HG03342 (cell line): Measurements from ENCODE around the gene LRP11.
"Not testable (repeated sequence)": the region's sequence is repeated elsewhere in the genome, so short reads cannot be mapped to it uniquely, and the experiment has no call there.

Experiments
- ATAC-seq: cut with Tn5 transposase; IDR thresholded peaks from one replicate; pipeline ENCODE4 v1.9.1; 2021; ENCODE audit warnings: mild to moderate bottlenecking, moderate library complexity; ENCODE audit not compliant: unreplicated experiment

The LRP11 gene

GRCh38 chr6:149871182-149871581 is 7.0 kb upstream of the LRP11 start:
- no peak for ATAC-seq

GRCh38 chr6:149869275-149869892 is 5.2 kb upstream of the LRP11 start:
- ATAC-seq = no peak

- no peak for ATAC-seq
These were observed 3.9 kb upstream of the LRP11 start for GRCh38 chr6:149867876-149868640.

- ATAC-seq = no peak
These were observed 698 bp upstream of the LRP11 start for GRCh38 chr6:149864578-149865535.

GRCh38 chr6:149862922-149863697 is 1.0 kb downstream of the LRP11 start:
- ATAC-seq = peak; percentile 25

- ATAC-seq = not testable (repeated sequence)
These were observed 1.8 kb downstream of the LRP11 start for GRCh38 chr6:149862424-149862738.

- ATAC-seq = no peak
These were observed 2.3 kb downstream of the LRP11 start for GRCh38 chr6:149861603-149862423.

GRCh38 chr6:149860834-149861602 is 3.1 kb downstream of the LRP11 start:
- no peak for ATAC-seq

- ATAC-seq = no peak
These were observed 3.7 kb downstream of the LRP11 start for GRCh38 chr6:149860513-149860833.

GRCh38 chr6:149859938-149860337 is 4.2 kb downstream of the LRP11 start:
- ATAC-seq = no peak

GRCh38 chr6:149859368-149859767 is 4.8 kb downstream of the LRP11 start:
- ATAC-seq = no peak

GRCh38 chr6:149857541-149857940 is 6.6 kb downstream of the LRP11 start:
- ATAC-seq = no peak

- ATAC-seq = no peak
These were observed 7.7 kb downstream of the LRP11 start for GRCh38 chr6:149856256-149856994.

GRCh38 chr6:149855741-149856140 is 8.4 kb downstream of the LRP11 start:
- ATAC-seq = no peak

GRCh38 chr6:149855040-149855654 is 9.0 kb downstream of the LRP11 start:
- no peak for ATAC-seq

- no peak for ATAC-seq
These were observed 9.6 kb downstream of the LRP11 start for GRCh38 chr6:149854532-149854931.

- ATAC-seq = not testable (repeated sequence)
These were observed 10.1 kb downstream of the LRP11 start for GRCh38 chr6:149854017-149854416.

GRCh38 chr6:149852881-149853280 is 11.3 kb downstream of the LRP11 start:
- ATAC-seq = no peak
